Hippocampal formation (tissue), 2 donors: ENCODE measurements around the gene KLHDC9.
"Not testable (repeated sequence)": the region's sequence is repeated elsewhere in the genome, so short reads cannot be mapped to it uniquely, and the experiment has no call there.

Source experiments
- DNase-seq, 2 donors: peaks; one replicate each; lab custom pipeline; 2025; lab: John Stamatoyannopoulos, UW

KLHDC9 gene

DNA sequence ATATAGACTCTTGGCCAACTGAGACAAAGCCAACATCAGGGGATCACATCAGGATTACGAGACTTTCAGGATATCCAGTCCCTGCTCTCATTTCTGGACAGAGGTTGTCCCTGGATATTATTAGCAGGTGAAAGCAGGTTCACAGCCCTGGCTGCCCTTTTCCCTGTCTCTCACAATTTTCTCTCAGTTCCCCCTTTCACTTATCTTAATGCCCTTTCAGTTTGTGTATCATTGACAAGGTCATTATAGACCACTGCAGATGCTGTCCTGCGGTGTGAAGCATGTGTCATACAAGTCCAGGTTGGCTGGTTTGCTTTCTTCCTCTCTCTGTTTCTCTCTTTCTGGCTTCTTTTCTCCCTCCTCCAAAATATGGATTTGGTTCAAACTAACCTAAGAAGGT is 2.1 kb upstream of the KLHDC9 start:
- DNase-seq = no peak

DNA sequence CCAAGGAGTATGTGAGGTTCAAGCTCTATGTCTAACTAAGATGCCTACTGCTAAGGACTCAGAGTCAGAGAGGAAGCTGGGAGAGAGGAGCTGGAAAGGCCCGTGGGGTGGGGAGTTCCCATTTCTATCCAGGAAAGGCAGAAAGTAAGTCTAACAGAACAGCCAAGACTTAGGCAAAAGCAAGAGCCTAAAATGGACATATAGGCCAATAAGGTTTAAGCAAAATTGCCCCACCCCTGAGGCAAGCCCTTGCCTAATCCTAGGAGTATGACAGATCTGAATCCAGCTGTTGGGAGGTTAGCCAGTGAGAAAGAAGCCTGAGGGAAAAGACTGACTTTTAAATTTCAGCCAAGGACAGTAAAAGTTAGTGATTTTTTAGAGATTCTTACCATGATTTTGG is 1.6 kb upstream of the KLHDC9 start:
- no peak for DNase-seq

DNA sequence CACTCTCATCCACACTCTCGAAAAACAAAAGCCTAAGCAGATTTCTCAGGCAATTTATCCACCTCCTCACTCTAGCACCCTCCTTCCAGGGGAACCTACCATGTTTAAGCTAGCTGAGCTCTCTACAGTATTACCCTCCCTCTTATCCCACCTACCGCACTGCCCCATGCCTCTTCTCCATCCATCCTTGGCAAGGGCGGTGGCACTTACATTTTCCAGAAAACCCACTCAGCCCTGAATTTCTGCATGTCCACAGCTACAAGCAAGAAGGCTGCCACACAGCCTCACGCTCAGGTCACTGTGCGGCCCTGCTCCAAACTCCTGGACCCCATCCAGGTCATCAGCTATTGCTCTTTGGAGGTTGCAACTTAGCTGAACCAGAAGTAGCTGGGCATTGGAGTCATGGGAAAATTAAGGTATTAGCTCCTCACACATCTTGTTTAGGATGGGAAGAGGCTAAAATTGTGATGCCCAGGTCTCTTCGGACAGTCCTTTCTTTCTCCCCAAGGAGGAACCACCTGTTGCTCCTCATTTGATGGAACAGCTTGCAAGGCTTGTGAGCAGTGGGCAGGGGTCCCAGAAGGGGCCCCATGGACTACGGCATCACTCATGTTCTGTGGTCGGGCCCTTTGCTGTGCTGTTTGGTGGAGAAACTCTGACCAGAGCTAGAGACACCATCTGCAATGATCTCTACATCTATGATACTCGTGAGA is 1.1 kb downstream of the KLHDC9 start:
- no peak for DNase-seq

DNA sequence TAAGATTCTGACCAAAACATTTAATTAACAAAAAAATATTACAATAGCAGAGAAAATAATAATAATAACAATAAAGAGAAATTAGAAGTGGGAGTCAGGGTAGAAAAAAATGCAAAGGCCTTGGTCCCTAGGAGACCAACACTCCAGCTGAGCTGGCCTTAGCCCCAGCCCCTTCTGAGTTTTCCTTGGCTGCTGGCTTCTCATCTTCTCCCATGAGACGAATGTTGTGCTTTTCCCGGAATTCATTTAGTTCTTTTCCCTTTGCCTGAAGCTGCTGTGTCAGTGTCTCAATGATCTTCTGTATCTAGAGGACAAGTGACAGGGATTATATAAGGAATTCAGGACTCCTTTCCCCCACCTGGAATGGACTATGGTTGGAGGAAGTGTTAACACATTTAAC is 2.4 kb downstream of the KLHDC9 start:
- no peak for DNase-seq

DNA sequence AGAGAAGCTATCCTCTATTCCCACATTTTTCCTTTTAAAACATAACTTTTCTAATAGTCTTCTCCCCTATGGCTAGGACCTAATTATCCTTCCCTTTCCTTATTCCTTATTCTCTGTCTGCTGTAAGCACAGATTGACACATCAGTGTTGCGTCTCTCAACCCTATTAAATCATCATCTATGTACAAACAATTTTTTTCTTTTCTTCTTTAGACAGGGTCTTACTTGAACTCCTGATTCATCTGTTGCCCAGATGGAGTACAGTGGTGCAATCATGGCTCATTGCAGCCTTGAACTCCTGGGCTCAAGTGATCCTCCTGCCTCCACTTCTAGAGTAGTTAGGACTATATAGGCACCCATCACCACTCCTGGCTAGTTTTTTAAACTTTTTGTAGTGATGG is 8.3 kb downstream of the KLHDC9 start:
- DNase-seq = no peak

DNA sequence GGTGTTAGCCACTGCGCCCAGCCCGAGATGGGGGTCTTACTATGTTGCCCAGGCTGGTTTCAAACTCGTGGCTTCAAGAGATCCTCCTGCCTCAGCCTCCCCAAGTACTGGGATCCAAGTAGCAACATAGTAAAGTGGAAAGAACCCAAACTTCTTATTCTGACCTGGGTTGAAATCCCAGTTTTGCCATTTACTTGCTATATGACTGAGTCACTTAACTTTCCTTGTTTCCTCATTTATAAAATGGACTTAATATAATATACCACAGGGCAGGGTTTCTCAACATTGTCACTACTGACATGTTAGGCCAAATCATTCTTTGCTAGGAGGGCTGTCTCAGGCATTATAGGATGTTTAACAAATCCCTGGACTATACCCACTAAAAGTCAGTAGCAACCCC is 13.0 kb downstream of the KLHDC9 start:
- DNase-seq = no peak

DNA sequence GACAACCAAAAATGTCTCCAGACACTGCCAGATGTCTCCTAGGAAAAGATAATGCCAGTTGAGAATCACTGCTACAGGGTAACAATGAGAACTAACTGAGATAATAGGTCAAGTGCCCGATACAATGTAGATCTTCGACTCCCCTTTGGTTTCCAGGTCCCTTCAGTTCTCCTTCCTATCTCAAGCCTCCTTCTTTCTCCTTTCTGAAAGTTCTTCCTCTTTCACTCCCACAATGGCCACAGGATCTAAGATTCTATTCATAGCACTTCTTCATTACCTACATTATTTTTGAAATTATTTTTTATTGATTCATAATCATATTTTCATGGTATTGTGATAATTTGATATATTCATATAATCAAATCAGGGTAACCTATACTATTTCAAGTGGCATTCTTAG is 13.4 kb downstream of the KLHDC9 start:
- DNase-seq = no peak

DNA sequence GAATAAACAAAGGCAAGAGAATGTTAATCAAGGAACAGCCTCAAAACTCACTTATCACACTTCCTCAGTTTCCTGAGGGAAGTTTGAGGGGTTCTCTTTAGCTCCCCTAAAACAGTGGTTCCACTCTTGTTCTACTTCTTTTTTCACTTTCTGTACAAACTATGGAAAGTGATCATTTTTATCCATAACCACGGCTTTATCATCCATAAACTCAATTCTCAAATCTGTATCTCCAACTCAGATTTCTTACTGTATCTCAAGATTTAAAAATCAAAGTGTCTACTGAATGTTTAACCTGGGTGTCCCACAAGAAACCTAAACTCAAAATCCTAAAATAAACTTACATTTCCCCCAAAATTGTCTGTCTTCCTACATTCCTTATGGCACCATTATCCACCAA is 15.8 kb downstream of the KLHDC9 start:
- no peak for DNase-seq

DNA sequence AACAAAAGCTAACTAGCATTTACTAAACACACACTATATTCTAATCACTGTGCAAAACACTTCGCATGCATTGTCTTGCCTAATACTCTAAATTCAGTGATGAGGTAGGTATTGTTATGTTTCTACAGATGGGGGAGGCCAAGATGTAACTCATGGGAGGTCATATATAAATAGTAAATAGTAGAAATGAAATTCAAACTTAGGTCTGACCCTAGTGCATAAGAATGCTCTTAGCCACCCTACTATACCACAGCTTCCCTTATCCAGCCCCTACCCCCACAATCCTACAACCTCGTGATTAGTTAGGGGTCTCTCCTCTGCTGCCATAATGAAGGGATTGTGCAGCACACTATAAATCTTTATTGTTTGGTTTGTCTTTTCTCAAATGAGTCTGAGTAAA is 16.4 kb downstream of the KLHDC9 start:
- no peak for DNase-seq

DNA sequence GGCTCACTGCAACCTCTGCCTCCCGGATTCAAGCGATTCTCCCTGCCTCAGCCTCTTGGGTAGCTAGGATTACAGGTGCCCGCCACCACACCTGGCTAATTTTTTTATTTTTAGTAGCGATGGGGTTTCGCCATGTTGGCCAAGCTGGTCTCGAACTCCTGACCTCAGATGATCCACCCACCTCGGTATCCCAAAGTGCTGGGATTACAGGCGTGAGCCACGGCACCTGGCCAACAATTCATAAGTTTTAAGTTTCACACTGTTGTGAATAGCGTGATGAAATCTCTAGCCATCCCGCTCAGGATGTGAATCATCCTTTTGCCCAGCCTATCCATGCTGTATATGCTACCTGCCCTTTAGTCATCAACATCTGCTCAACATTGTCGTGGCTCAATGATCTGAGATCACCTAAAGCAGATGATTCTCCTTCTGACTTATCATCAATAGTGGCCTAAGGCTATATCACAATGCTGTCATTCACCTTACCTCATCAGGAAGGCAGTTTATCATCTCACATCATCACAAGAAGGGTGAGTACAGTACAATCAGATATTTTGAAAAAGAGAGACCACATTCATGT is 17.1 kb downstream of the KLHDC9 start:
- no peak for DNase-seq

DNA sequence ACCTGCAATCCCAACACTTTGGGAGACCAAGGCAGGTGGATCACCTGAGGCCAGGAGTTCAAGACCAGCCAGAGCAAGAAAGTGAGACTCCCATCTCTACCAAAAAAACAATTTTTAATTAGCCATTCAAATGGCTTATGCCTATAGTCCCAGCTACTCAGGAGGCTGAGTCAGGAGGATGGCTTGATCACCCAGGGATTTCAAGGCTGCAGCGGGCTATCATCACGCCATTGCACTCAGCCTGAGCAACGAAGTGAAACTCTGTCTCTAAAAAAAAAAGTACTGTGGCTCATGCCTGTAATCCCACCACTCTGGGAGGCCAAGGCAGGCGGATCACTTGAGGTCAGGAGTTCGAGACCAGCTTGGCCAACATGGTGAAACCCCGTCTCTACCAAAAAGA is 17.8 kb downstream of the KLHDC9 start:
- not testable (repeated sequence) for DNase-seq

DNA sequence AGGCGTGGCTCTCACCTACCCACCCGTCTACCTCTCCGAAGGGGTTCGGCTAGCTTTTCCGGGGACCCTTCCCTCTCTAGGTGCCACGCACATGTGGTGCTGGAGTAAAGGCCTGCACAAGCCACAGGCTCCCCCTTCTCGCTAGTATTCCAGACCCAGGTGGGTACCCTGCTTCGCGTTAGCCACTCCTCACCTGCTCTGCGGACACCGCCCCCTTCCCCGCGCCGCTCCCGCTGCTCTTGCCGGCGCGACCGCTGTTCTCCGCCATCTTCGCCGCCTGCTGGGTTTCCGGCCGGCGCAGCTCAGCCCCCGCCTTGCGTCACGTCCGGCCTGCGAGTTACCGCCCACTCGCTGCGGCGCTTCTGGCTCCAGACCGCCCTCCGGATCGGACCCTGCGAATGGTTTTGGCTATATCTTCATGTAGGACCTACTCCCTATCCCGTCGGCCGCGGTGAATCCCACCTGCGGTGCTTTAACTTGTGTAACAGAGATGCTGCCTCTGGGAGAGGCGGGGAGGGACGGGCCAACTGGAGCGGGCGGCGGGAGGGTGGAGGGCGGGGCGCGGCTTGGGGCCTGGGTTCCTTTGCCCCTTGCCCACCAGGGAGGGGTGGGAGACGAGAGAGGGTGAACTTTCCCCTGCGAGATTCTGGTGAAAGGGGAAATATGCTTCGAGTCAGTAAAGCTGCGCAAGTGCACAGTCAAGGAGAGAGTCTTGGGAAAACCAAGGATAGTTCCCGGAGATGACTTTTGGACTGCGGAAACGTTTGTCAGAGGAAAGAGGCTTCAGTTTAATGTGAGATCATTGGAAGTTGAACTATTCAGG is 19.8 kb downstream of the KLHDC9 start, which contains the start of the genes NIT1 and PFDN2:
TSS of gene NIT1 (plus strand) at position 347 of the 823 bp plus-strand sequence. CDS start at position 419, 72 bp downstream.
TSS of gene PFDN2 (minus strand) at position 279 of the 823 bp plus-strand sequence. CDS start at position 268, 11 bp downstream.
- DNase-seq = peak; percentile 74 to 78

DNA sequence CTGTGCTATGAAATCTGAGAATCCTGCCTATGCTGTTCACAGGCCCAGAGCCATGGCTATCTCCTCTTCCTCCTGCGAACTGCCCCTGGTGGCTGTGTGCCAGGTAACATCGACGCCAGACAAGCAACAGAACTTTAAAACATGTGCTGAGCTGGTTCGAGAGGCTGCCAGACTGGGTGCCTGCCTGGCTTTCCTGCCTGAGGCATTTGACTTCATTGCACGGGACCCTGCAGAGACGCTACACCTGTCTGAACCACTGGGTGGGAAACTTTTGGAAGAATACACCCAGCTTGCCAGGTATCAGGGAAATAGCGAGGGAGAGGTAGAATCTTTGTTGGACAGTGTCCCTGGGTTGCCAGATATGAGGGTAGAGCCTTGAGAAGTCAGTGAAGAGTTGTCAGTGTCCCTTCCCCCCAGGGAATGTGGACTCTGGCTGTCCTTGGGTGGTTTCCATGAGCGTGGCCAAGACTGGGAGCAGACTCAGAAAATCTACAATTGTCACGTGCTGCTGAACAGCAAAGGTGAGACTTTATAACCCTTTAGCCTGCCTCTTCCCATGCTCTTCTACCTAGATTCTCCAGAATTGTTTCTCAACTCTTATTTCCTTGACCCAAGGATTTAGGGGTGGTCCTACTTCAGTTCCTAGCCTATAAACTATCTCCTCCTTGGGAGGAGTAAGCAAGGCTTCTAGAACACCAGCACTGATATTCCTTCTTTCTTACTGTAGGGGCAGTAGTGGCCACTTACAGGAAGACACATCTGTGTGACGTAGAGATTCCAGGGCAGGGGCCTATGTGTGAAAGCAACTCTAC is 21.1 kb downstream of the KLHDC9 start:
- no peak for DNase-seq

DNA sequence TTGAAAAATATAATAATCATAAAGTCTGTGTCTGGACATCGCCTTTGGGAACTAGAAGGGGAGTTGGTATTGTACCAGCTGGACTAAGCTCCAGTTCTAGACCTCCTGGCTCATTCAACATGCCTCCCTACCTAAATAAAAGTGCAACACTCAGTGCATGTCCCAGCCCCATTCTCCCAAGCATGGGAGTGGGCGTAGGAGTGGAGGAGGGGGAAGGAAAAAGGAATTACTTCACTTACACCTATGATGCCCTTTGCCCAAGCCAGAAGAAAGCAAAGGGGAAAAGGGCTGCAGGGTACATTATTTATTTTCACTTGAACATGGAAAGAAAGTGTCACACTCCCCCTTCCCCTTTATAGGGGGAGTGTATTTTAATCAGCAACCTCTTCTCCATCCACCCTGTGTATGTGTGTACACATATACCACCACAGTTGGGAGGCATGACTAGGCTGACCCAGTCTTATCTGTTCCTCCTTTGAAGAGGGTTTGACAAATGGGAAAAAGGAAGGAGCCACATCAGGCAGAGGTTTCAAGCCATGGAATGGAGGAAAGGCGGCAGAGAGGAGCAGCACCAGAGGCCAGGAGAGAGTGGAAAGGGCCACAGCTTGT is 23.0 kb downstream of the KLHDC9 start:
- no peak for DNase-seq

DNA sequence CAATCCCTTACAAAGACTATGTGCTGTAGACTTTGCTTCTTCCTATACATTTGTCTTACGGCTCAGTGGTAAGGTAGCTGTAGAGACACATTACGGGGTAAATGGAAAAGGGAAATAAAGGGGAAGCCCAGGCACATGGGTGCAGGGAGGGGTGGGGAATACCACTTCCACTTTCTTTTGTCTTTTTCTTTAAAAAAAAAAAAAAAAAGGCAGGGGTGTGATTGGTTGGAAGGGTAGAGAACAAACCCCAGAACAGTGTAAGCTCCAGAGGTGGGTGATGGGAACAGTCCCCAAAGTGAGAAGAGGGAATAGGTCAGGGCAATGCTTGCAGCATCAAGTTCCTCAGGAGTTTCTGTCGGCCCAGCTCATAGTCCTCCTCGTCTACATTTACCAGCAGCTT is 23.7 kb downstream of the KLHDC9 start:
- peak in 1 of 2 donors; percentile 1 for DNase-seq

DNA sequence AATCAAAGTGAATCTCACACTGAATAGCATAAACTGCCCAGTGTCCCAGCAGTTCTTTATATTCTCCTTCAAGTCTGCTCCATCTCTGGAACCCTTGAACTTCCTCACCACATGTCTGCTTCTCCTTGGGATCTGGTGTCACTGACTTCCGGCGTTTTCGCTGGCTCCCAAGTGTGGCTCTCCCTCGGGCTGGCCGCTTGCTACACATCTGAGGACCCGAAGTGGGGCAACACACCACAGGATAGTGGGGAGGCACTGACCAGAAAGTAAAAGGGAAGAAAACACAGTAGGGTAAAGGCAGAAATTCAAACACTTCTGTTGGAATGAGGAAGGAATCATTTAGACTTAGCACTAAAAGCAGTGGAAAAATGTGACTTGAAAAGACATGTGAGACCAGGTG is 24.8 kb downstream of the KLHDC9 start:
- no peak for DNase-seq

DNA sequence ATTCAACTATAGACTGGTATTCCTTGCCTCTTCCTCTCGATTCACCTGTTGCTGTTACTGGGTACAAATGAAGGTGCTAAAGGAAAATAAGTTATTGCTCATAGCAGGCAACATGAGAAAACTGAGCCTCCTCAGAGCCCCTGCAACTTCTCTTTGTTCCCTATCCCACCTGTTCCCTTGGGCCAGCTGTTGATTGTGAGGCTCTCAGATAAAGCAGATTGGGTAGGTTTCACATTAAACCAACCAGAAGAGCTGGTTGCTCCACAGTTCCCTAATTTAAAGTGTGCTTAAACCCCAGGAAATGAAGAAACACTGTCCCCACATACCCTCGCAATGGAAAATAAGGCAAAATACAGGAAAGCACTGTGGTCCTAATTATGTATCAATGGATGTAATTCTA is 29.5 kb downstream of the KLHDC9 start:
- DNase-seq = no peak

DNA sequence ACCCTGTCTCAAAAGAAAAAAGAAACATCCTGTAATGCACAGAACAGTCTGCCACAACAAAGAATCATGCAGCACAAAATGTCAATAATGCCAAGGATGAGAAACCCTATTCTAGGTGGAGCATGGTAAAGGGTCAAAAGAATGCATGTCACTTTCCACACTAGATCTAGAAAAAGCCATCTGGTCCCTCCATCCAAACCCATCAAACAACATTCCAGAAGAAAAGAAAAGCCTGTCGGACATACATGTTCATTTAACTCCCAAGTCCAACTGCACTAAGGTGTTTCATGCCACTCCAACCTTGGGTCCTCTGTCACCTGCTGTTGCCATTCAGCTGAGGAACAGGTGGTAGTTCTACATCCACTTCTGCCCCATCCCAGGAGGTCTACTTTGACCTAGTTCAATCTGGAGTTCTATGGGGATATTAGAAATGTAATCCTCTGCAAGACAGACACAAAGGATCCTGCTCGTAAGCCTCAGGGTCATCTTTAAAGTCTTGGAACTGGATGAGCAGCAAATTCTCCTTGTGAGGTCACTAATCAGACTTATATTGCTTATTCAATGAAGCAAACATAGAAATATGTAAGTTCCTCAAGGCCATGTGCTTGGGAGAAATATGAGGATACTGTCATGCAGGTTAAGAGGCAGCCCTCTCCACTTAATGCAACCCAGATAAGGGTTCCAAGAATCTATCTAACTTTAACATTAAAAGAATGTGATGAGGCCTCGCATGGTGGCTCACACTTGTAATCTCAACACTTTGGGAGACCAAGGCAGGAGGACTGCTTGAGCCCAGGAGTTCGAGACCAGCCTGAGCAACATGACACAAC is 30.6 kb downstream of the KLHDC9 start:
- DNase-seq = no peak

DNA sequence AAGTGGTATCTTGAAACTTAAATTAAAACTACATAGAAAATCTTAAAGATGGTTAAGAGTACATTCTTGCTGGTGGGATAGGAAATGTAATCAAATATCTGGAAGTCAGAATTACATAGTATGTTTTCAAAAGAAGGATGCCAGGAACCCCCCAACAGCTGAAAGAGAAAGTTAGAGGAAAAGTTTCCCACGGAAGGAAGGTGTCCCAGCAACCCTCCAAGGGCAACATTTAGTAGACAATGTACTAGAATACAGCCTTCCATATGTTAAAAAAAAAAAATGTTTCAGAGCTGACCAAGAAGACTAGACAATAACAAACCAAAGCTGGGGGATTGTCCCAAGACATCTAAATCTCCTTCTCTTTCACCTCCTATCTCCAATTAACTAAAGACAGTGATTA is 32.1 kb downstream of the KLHDC9 start:
- no peak for DNase-seq

DNA sequence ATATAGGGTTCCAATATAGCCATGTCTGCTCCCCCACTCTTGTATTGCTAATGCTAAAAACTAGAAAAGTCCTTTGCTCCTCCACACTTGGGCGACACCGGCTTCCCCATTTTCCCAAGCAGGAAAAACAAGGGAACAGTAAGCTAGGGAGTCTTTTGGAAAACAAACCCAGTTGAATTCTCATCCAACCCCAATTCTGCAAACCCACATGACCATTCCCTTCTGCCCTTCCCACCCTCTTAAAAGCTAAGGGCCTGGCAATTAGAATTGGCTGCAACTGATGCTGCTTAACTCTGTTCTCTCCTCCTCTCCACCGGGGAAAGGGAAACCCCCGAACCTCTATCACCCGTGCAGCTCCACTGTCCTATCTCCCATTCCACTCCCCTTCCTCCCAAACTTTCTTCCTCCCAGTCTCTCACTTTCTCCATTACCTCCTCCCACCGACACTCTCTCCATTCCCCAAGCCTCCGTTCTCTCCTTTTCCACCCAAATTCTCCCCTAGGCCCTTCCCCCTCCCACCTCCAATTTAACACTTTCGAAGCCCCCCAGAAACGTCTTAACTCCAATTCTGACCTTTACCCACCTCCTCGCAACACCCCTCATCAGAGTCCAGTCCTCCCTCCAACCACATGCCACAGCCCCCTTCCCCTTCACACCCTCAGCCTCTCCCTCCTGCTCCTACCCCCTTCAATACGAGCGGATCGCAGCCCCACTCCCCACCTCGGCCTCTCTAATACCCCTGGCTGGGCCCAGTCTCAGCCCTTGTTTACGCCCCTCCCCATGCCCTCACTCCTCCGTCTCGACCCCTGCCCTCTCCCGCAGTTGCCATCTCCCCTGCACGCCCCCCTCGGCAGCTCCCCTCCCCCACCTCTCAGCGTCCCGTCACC is 33.6 kb downstream of the KLHDC9 start:
- peak in 1 of 2 donors; percentile 9 for DNase-seq
